Activated CD4-positive, alpha-beta T cell treated with anti-CD3 and anti-CD28 coated beads, Interleukin-2, amount 50 U/mL, for 24 hours (primary cell): ENCODE results near the gene ST6GALNAC6.
"Not testable (repeated sequence)": the region's sequence is repeated elsewhere in the genome, so short reads cannot be mapped to it uniquely, and the experiment has no call there.

Experiments used
- DNase-seq, 2 donors: peaks; one replicate each; pipeline ENCODE4 v3.0.0-alpha.2; 2020; ENCODE audit warnings: low read depth in 1 of 2, low spot score in 1 of 2

The ST6GALNAC6 gene

DNA sequence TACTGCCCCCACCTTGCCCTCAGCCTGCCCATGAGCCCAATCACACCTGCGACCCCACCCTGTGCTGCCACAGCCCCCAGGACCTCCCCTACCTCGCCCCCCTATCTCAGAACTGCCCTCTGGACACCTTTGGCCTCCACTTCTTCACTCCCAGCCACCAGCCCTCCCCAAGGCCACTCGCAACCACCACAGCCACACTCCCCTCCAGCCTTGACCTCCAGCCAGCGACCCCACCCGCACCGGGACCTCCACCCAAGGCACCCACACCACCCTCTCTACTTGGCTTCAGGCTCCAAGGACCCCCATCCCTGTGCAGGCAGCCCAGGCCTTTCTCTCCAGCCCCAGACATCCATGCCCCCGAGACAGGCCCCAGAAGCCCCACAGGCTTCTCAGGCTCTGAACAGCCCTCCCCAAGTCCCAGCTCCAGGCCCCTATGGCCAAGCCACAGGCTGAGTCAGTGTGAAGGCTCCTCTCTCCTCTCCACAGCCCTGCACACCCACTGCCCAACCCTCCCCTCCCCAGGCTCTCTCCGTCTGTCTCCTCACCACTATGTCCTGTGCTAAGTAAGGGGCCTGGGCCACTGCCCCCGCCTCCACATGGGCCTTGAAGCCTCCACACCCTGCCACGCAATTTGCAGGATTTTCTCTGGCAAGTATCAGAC, 24.0 kb downstream of the ST6GALNAC6 start:
- no peak for DNase-seq

GRCh38 chr9:127874301-127875221, 24.8 kb downstream of the ST6GALNAC6 start:
- DNase-seq = no peak

DNA sequence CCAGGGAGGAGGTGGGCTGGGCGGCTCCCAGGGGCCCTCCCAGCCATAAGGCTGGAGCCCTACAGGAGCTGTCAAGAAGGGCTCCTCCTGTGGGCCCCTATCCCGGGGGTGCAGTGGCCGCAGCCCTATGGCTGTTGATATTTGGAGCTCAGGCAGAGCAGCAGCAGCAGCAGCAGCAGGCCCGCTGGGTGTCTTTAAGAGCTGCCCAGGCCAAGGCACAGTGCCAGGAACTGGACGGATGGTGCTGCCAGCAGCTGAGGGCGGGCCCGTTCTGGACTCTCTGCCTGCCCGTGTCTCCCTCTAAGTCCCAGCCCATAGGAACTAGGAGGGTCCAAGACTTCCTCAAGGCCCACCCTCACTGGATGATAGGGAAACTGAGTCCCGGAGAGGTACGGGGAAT, 25.5 kb downstream of the ST6GALNAC6 start:
- no peak for DNase-seq

DNA sequence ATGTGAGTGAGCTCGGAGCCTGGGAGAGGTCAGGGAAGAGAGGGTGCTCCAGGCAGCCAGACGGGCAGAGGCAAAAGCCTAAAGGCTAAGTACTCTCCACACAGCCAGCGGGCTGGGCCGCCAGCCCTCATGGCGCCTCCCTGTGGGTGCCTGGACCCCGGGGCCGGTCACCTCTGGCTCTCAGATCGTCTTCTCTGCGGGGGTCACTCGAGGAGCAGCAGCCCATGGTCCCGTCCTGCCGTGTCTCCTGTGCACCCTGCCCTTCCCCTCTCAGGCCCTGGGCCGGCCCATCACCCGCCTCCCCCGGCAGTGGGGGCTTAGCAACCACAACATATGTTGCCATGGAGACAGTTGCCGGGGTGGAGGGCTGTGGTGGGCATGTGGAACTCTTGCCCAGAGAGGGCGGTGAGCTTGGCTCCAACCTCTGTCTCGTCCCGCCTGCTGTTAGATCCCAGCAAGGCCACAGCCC, 26.1 kb downstream of the ST6GALNAC6 start:
- DNase-seq = no peak

DNA sequence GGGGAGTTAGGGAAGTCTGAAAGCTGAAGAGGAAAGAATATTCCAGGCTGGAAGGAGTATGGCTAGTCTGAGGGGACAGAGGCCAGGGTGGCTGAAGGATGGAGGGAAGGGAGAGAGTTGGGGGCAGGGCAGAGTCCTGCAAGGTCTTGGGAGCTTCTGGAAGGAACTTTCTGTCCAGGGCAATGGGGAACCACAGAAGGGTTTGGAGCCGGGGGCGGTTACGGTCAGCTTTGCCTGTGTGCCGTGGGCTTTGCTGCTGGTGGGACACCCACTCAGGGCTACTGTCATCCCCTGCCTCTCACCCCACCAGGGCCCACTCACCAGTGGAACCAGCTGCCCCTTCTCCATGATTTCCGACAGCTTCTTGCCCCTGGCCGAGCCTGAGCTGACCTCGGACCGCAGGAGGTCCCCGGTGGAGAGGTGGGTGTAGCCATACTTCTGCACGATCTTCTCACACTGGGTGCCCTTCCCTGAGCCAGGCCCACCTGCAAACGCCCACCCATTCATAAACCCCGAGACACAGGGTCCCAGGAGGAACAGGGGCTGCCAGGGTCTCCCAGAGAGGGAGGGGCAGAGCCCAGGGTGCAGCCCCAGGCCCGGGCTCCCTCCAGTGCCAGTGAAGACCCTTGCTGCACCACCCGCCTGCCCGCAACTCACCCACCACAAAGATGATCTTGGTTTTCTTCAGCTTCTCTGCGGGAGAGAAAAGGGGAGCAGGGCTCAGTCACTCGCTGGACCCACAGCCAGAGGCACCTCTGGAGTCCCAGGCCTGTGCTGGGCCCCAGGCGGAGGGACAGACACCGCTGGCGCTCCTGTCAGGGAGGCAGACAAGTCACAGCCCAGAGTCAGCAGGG, 26.8 kb downstream of the ST6GALNAC6 start:
- DNase-seq = no peak

DNA sequence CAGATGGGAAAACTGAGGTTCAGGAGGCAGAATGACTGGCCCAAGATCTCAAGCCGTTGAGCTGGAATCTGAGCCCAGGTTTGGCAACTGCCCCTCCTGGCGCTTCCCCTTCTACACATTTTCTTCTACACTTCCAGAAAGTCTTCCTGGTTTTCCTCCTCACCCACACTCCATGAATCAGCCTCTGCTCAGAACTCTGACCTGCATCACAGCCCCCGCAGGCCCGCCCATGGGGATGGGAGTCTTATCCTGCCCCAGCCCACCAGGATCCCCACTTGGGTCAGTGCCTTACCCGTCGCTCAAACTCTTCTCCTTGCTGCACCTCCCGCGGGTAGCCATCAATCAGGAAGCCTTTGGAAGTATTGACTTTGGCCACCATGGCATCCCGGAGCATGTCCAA, 27.9 kb downstream of the ST6GALNAC6 start:
- no peak for DNase-seq

DNA sequence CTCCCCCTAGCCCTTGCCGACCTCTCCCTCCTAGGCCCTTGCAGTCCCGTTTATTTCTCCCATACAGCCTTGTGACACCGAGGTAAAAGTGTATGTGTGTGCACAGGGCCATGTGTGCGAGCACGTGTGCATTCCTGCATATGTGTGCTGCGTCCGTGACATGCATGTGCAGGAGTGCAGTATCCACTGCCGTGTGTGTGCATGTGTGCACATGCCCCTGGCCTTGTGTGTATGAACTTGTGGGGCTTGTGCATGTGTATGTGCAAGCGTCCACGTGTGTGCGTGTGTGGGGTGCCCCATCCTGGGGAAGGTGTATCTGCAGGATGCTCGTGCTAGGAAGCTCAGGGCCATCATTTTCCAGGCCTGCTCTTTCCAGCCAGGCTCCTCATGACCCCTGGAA, 28.5 kb downstream of the ST6GALNAC6 start:
- DNase-seq = no peak

- DNase-seq = not testable (repeated sequence)
Observed at GRCh38 chr9:127870153-127870491, 29.3 kb downstream of the ST6GALNAC6 start.

DNA sequence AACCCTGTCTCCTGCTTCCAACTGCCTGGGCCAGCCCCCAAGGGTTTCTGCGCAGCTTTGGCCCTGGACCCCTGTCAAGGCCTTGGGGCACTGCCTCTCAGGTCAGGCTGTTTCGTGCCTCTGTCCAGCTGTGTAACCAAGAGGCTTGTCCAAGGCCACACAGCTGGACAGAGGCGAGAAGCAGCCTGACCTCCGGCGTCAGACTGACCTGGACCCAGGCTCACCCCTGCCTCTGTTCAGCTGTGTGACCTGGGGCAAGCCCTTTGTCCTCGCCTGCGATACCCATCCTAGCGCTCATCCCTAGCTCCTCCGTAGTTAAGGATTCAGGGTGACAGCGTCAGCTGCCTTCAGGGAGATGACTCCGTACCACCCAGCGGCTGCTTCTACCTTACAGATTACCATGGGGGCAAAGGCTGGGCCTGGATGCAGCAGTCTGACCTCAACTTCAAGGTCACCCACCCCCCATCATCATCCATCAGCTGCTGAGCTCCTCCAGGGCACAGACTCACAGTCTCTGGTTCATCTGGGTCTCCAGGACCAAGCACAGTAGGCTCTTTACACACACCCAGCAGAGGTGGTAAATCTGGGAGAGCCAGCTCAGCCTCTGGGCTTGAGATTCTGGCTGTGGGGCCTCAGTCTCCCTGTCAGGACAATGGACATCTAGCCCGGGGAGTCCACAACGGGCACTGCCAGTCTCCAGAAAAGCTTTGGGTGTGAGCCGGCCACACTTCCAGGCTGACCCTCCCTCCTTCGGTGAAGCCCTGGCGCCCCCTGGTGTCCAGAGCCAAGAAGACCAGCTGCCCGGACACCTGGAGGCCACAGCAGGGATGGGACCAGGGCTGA, 29.9 kb downstream of the ST6GALNAC6 start:
- DNase-seq = peak; percentile 57 to 71

DNA sequence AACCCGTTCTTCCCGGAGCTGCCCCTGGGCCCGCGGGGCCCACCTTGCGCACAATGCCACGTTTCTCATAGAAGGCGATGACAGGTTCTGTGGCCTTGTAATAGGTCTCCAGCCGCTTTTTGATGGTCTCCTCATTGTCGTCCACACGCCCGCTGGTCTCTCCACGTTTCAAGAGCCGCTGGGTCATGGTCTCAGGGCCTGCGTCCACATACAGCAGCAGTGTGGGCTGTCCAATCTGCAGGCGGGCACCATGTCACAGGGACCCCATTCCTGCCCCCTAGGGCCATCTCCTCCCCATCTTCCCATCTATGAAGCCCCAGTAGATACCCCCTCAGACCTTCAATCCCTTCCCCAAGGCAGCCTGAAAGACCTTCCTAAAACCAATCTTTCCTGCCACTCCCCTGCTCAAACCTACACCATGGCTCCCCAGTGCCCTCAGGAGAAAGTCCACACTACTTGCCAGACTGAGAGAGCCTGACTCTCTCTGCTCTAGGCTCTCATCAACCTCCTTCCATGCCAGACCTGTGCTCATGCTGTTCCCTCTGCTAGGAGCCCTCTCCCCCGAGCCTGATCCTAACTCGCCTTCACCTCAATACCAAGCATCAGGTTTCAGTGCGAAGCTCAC, 31.0 kb downstream of the ST6GALNAC6 start:
- DNase-seq = no peak

GRCh38 chr9:127867356-127868277, 31.8 kb downstream of the ST6GALNAC6 start:
- DNase-seq = no peak

- no peak for DNase-seq
Observed at GRCh38 chr9:127866535-127866934, 32.9 kb downstream of the ST6GALNAC6 start.

GRCh38 chr9:127865645-127866464, 33.5 kb downstream of the ST6GALNAC6 start:
- DNase-seq = no peak

- no peak for DNase-seq
Observed at GRCh38 chr9:127863191-127863621, 36.2 kb downstream of the ST6GALNAC6 start.

- DNase-seq = no peak
Observed at GRCh38 chr9:127862075-127863011, 37.1 kb downstream of the ST6GALNAC6 start.

DNA sequence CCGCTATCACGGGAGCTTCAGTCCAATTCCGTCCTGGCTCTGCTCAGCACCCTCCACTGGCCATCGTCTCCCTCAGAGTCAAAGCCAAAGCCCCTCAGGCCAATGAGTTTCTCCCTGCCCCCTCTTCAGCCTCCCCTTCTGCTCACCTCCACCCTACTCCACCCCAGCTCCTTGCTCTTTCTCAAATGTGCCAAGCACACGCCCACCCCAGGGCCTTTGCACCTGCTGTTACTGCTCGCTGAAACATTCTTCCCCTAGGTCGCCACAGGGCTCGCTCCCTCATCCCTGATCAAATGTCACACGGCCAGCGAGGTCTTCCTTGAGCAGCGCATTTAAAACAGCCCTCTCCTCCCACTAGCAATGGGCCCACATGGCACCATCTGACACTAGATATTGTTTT, 38.6 kb downstream of the ST6GALNAC6 start:
- DNase-seq = no peak

DNA sequence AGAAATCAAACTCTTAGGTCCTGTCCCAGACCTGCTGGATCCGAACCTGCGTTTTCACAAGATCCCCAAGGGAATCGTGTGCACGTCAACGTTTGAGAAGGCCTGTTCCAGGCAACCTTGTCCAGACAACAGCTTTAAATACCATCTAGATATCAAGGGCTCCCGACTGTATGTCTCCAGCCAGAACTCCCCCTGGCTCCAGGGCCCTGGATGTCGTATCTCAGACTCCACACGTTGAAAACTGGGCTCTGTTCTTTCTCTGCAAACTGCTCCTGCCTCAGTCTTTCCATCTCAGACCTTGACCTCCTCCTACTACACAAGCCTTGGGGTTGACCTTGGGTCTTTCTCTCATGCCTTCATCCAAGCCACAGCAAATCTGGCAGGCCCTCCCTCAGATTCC, 39.1 kb downstream of the ST6GALNAC6 start:
- DNase-seq = no peak
